ENCODE results near the gene SNX20.
A peak's percentile ranks its signal among the peaks of the same experiment; 100 is the strongest.

Gene SNX20

DNA sequence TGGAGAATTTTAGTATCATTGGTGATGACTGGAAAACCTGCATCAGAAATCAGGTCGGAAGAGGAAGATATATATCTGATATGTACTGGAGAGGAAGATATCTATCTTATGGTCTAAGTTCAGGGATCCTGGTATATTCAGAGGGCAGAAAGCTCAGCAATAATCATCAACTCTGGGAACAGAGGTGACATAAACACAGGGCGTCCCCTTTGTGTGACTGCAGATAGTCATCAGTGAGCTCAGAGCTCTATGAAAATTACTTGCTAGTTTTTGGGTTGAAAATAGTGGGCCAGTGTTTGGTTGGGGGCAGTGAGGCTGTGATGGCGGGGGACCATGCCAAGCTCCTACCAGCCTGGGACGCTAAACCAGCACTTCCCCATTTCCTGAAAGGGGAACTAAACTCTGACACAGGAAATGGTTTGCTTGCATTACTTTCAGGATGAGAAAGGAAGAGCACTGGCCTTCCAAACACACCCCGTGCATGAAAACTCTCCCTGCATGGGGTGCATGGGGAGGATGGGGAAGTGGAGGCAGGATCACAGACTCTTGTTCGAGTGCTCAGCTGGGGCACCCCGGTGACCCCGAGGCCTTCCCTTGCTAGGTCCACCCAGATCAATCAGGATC, 28.1 kb upstream of the SNX20 start:
- no peak overlapping the region for H4K91ac ChIP-seq (ENCODE audit: low read depth, low read length, poor library complexity)
- no peaks in the 10 kb centered on the region for H3K36me3 ChIP-seq (replicated peaks in 1 of 2; ENCODE audit: control insufficient read depth in 2 of 2, insufficient read depth in 2 of 2, low read length in 2 of 2)
- H2BK15ac ChIP-seq (ENCODE audit: low read length) = no peak overlapping the region
- no peak overlapping the region for H2BK5ac ChIP-seq (ENCODE audit: low read length)
- H3K9ac ChIP-seq (ENCODE audit: low read depth, low read length, poor library complexity) = no peak overlapping the region
- no peak overlapping the region for H2BK120ac ChIP-seq (ENCODE audit: low read depth, low read length)
- no peak overlapping the region for H2AFZ ChIP-seq (ENCODE audit: low read length)
- H3K4me3 ChIP-seq (ENCODE audit: low read length in 2 of 2) = no peak overlapping the region
- H3K23ac ChIP-seq (ENCODE audit: low read depth, low read length, poor library complexity) = no peak overlapping the region
- no peak overlapping the region for H2AK5ac ChIP-seq (ENCODE audit: low read depth, low read length)
- no peak overlapping the region for H3K4ac ChIP-seq (ENCODE audit: low read length)
- no peak overlapping the region for H3K4me2 ChIP-seq (ENCODE audit: insufficient read depth, low read length, poor library complexity, severe bottlenecking)
- no peak overlapping the region for H3K27ac ChIP-seq (replicated peaks; ENCODE audit: low read length)
- no peak overlapping the region for H4K8ac ChIP-seq (ENCODE audit: low read depth, low read length)
- peaks cover 3 to 4% of the 10 kb centered on the region in 2 donors for H3K4me1 ChIP-seq (ENCODE audit: control insufficient read depth in 2 of 2, insufficient read depth in 1 of 2, low read depth in 1 of 2, low read length in 2 of 2)
- H3K9me3 ChIP-seq (replicated peaks in 1 of 2; ENCODE audit: control insufficient read depth in 2 of 2, insufficient read depth in 1 of 2, low read depth in 1 of 2, low read length in 2 of 2) = peaks cover 1 to 8% of the 10 kb centered on the region in 2 donors
- H3K14ac ChIP-seq (ENCODE audit: low read length) = no peak overlapping the region
- no CpG with 5 or more reads among the region's 8 CpGs for WGBS, 2 donors (ENCODE audit: extremely low coverage in 2 of 2, insufficient read length in 2 of 2, insufficient replicate concordance in 1 of 2)
- peaks cover 0 to 4% (median 0%) of the 10 kb centered on the region in 3 experiments for H3K27me3 ChIP-seq (ENCODE audit: control insufficient read depth in 3 of 3, insufficient read depth in 3 of 3, low read depth in 1 of 3, low read length in 3 of 3)
- DNase-seq (ENCODE audit: low spot score) = no peak
- H3K18ac ChIP-seq (ENCODE audit: low read length) = no peak overlapping the region
- no peaks in the 10 kb centered on the region for H3K79me1 ChIP-seq (ENCODE audit: low read depth, low read length)
- H2BK12ac ChIP-seq (ENCODE audit: low read length) = no peak overlapping the region

DNA sequence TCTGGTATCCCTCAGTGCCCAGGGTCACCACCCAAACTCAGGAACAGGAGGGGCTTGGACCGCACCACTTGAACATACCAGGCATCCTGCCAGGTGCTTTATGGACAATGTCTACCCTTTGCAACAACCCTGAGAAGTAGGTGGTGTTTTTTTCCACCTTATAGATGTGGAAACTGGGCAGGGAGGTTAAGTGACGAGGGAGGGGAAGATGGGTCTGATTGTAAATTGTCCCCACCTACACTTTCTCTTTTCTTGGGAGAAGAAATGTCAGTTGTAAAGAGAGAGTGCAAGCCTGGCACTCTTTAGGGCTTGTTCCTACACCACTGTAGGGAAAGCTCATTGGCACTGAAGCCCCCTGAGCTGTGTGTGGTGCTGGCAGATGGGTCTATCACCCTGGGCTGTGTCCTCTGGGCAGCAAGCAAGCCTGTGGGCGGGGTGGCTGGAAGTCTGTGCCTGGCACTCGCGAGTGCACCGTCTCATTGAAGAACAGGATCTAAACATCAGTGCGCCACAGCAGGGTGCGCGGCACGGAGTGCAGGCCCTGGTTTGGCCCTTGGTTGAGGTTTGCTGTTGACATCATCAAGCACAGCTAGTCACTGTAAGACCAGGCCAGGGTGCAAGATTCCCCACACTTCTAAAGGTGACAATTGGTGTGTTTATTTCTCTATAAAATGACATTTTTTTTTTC, 27.4 kb upstream of the SNX20 start:
- Histone ChIP-seq H2AK5ac (ENCODE audit: low read depth, low read length) (no peak overlapping the region), H3K23ac (ENCODE audit: low read depth, low read length, poor library complexity) (no peak overlapping the region), H3K18ac (ENCODE audit: low read length) (peak overlapping the region; percentile 2), H3K4me2 (ENCODE audit: insufficient read depth, low read length, poor library complexity, severe bottlenecking) (no peak overlapping the region), H3K4me3 (ENCODE audit: low read length in 2 of 2) (no peak overlapping the region), H3K14ac (ENCODE audit: low read length) (peak overlapping the region; percentile 47), H3K27ac (replicated peaks; ENCODE audit: low read length) (no peak overlapping the region), H2BK15ac (ENCODE audit: low read length) (no peak overlapping the region), H2BK120ac (ENCODE audit: low read depth, low read length) (no peak overlapping the region), H3K4ac (ENCODE audit: low read length) (no peak overlapping the region), H2BK5ac (ENCODE audit: low read length) (no peak overlapping the region), H3K9ac (ENCODE audit: low read depth, low read length, poor library complexity) (peak overlapping the region; percentile 12), H3K9me3 (replicated peaks in 1 of 2; ENCODE audit: control insufficient read depth in 2 of 2, insufficient read depth in 1 of 2, low read depth in 1 of 2, low read length in 2 of 2) (peaks cover 7 to 13% of the 10 kb centered on the region in 2 donors), H3K36me3 (replicated peaks in 1 of 2; ENCODE audit: control insufficient read depth in 2 of 2, insufficient read depth in 2 of 2, low read length in 2 of 2) (no peaks in the 10 kb centered on the region), H4K8ac (ENCODE audit: low read depth, low read length) (no peak overlapping the region), H3K79me1 (ENCODE audit: low read depth, low read length) (no peaks in the 10 kb centered on the region), H3K4me1 (ENCODE audit: control insufficient read depth in 2 of 2, insufficient read depth in 1 of 2, low read depth in 1 of 2, low read length in 2 of 2) (peaks cover 3 to 4% of the 10 kb centered on the region in 2 donors), H4K91ac (ENCODE audit: low read depth, low read length, poor library complexity) (no peak overlapping the region), H2BK12ac (ENCODE audit: low read length) (no peak overlapping the region), H2AFZ (ENCODE audit: low read length) (no peak overlapping the region), H3K27me3 (ENCODE audit: control insufficient read depth in 3 of 3, insufficient read depth in 3 of 3, low read depth in 1 of 3, low read length in 3 of 3) (peaks cover 0 to 4% (median 0%) of the 10 kb centered on the region in 3 experiments)
- no CpG with 5 or more reads among the region's 10 CpGs for WGBS, 2 donors (ENCODE audit: extremely low coverage in 2 of 2, insufficient read length in 2 of 2, insufficient replicate concordance in 1 of 2)
- DNase-seq (ENCODE audit: low spot score) = no peak

DNA sequence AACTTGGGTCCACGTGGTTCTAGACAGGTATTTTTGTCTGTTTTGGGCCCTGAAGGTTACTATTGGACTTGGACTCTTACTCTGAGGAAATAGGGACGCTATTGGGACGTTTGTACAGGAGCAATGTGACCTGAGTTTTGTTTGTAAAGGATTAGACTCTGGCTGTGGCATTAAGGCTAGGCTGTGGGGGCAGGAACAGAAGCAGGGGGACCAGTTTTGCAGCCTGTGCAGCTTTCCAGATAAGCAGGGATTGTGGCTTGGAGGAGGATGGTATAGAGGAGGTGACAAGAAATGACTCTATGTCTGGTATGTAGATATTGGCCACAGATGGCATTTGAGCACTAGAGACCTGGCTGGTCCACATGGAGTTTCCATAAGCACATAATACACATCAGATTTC, 25.1 kb upstream of the SNX20 start:
- no CpG with 5 or more reads among the region's 3 CpGs for WGBS, 2 donors (ENCODE audit: extremely low coverage in 2 of 2, insufficient read length in 2 of 2, insufficient replicate concordance in 1 of 2)
- no peak overlapping the region for H2BK15ac ChIP-seq (ENCODE audit: low read length)
- H2AFZ ChIP-seq (ENCODE audit: low read length) = no peak overlapping the region
- H3K9me3 ChIP-seq (replicated peaks in 1 of 2; ENCODE audit: control insufficient read depth in 2 of 2, insufficient read depth in 1 of 2, low read depth in 1 of 2, low read length in 2 of 2) = peaks cover 7 to 13% of the 10 kb centered on the region in 2 donors
- no peaks in the 10 kb centered on the region for H3K4me1 ChIP-seq (ENCODE audit: control insufficient read depth in 2 of 2, insufficient read depth in 1 of 2, low read depth in 1 of 2, low read length in 2 of 2)
- no peaks in the 10 kb centered on the region for H3K79me1 ChIP-seq (ENCODE audit: low read depth, low read length)
- no peak overlapping the region for H3K14ac ChIP-seq (ENCODE audit: low read length)
- H3K36me3 ChIP-seq (replicated peaks in 1 of 2; ENCODE audit: control insufficient read depth in 2 of 2, insufficient read depth in 2 of 2, low read length in 2 of 2) = no peaks in the 10 kb centered on the region
- no peak overlapping the region for H4K8ac ChIP-seq (ENCODE audit: low read depth, low read length)
- H3K23ac ChIP-seq (ENCODE audit: low read depth, low read length, poor library complexity) = no peak overlapping the region
- H4K91ac ChIP-seq (ENCODE audit: low read depth, low read length, poor library complexity) = no peak overlapping the region
- H3K4me2 ChIP-seq (ENCODE audit: insufficient read depth, low read length, poor library complexity, severe bottlenecking) = no peak overlapping the region
- H3K27ac ChIP-seq (replicated peaks; ENCODE audit: low read length) = no peak overlapping the region
- no peak overlapping the region for H2BK120ac ChIP-seq (ENCODE audit: low read depth, low read length)
- H3K27me3 ChIP-seq (ENCODE audit: control insufficient read depth in 3 of 3, insufficient read depth in 3 of 3, low read depth in 1 of 3, low read length in 3 of 3) = peaks cover 0 to 4% (median 0%) of the 10 kb centered on the region in 3 experiments
- no peak overlapping the region for H3K18ac ChIP-seq (ENCODE audit: low read length)
- DNase-seq (ENCODE audit: low spot score) = no peak
- H2AK5ac ChIP-seq (ENCODE audit: low read depth, low read length) = no peak overlapping the region
- no peak overlapping the region for H3K4me3 ChIP-seq (ENCODE audit: low read length in 2 of 2)
- H2BK12ac ChIP-seq (ENCODE audit: low read length) = no peak overlapping the region
- no peak overlapping the region for H3K4ac ChIP-seq (ENCODE audit: low read length)
- no peak overlapping the region for H2BK5ac ChIP-seq (ENCODE audit: low read length)
- H3K9ac ChIP-seq (ENCODE audit: low read depth, low read length, poor library complexity) = no peak overlapping the region

- Histone ChIP-seq H2AFZ (ENCODE audit: low read length) (no peak overlapping the region), H2BK15ac (ENCODE audit: low read length) (no peak overlapping the region), H2BK5ac (ENCODE audit: low read length) (no peak overlapping the region), H3K18ac (ENCODE audit: low read length) (no peak overlapping the region), H3K27ac (replicated peaks; ENCODE audit: low read length) (no peak overlapping the region), H3K9ac (ENCODE audit: low read depth, low read length, poor library complexity) (no peak overlapping the region), H3K4me1 (ENCODE audit: control insufficient read depth in 2 of 2, insufficient read depth in 1 of 2, low read depth in 1 of 2, low read length in 2 of 2) (no peaks in the 10 kb centered on the region), H3K79me1 (ENCODE audit: low read depth, low read length) (no peaks in the 10 kb centered on the region), H3K36me3 (replicated peaks in 1 of 2; ENCODE audit: control insufficient read depth in 2 of 2, insufficient read depth in 2 of 2, low read length in 2 of 2) (no peaks in the 10 kb centered on the region), H3K23ac (ENCODE audit: low read depth, low read length, poor library complexity) (no peak overlapping the region), H3K14ac (ENCODE audit: low read length) (no peak overlapping the region), H3K4ac (ENCODE audit: low read length) (no peak overlapping the region), H3K4me2 (ENCODE audit: insufficient read depth, low read length, poor library complexity, severe bottlenecking) (no peak overlapping the region), H4K8ac (ENCODE audit: low read depth, low read length) (no peak overlapping the region), H3K27me3 (ENCODE audit: control insufficient read depth in 3 of 3, insufficient read depth in 3 of 3, low read depth in 1 of 3, low read length in 3 of 3) (peaks cover 0 to 4% (median 0%) of the 10 kb centered on the region in 3 experiments), H2BK12ac (ENCODE audit: low read length) (no peak overlapping the region), H3K9me3 (replicated peaks in 1 of 2; ENCODE audit: control insufficient read depth in 2 of 2, insufficient read depth in 1 of 2, low read depth in 1 of 2, low read length in 2 of 2) (peaks cover 7 to 13% of the 10 kb centered on the region in 2 donors), H3K4me3 (ENCODE audit: low read length in 2 of 2) (no peak overlapping the region), H2AK5ac (ENCODE audit: low read depth, low read length) (no peak overlapping the region), H2BK120ac (ENCODE audit: low read depth, low read length) (no peak overlapping the region), H4K91ac (ENCODE audit: low read depth, low read length, poor library complexity) (no peak overlapping the region)
- 100% methylated on average over 1 of the region's 5 CpGs for WGBS, 2 donors (ENCODE audit: extremely low coverage in 2 of 2, insufficient read length in 2 of 2, insufficient replicate concordance in 1 of 2)
- DNase-seq (ENCODE audit: low spot score) = no peak
Measured at GRCh38 chr16:50705436-50706110, 24.5 kb upstream of the SNX20 start.
